HG02759 (cell line): ENCODE data around the gene GRK2.

Experiments used
- ATAC-seq: cut with Tn5 transposase; IDR thresholded peaks from one replicate; pipeline ENCODE4 v1.9.1; 2021; ENCODE audit warnings: mild to moderate bottlenecking, moderate library complexity; ENCODE audit not compliant: unreplicated experiment

GRK2 gene

DNA sequence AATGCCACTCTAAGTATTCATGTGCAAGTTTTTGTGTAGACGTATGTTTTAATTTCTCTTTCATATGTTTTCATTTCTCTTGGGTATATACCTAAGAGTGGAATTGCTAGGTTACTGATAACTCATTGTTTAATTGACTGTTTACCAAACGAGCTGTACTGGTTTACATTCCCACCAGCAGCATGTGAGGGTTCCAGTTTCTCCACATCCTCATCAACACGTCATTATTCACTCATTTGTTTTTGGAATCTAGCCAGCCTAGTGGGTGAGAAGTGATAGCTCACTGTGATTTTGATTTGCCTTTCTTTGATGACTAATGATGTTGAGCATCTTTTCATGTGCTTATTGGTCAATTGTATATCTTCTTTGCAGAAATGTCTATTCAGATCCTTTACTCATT is 26.8 kb downstream of the GRK2 start:
- ATAC-seq = no peak

DNA sequence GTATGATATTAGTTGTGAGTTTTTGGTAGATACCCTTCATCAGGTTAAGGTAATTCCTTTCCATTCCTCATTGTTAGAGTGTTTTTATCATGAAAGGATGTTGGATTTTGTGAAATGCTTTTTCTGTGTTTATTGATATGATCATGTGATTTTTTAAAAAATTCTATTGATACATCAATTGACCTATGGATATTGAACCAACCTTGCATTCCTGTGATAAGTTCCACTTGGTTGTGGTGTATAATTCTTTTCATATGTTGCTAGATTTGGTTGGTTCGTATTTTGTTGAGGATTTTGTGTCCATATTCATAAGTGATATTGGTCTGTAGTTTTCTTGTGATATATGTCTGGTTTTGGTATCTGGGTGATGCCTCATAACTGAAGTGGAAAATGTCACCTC is 29.6 kb downstream of the GRK2 start:
- no peak for ATAC-seq

DNA sequence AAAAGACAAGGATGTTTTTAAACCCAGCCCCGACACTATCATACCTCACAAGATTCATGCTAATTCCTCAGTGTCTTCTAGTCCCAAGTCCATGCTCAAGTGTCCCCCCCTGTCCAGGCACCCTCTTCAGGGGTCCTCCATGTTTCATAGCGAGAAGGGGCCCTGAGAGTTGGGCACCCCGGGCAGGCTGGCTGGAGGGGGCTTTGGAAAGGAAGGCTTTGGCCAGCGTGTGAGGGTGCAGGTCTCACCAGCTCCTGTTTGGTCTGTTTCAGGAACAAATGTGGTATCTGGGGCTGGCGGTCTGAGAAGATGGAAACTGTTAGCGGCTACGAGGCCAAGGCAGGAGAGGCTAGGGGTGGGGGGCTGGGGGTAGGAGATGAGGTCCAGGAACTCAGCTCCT is 32.5 kb downstream of the GRK2 start:
- ATAC-seq = no peak

DNA sequence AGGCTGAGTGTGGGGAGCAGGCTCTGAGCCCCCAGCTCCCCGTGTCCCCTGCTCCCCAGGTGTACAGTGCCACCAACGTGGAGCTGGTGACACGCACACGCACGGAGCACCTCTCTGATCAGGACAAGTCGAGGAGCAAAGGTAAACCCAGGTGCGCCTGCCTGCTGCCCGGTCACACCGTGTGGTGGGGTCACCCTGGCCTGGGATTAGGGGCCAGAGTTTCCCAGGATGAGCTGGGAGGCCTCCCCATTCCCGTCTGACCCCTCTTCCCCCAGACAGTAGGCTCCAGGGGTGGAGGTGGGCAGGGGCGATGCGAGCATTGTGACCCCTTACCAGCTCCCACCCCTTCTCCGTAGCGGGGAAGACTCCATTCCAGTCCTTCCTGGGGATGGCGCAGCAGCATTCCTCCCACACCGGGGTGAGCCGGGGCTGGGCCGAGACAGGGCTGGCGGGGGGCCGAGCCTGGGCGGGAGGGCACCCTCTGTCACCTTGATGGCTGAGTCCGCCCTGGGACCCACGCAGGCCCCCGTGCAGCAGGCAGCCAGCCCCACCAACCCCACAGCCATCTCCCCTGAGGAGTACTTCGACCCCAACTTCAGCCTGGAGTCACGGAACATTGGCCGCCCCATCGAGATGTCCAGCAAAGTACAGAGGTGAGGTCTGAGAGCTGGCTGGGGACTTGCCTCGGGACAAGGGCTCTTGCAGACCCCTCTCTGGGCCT is 33.4 kb downstream of the GRK2 start:
- no peak for ATAC-seq

DNA sequence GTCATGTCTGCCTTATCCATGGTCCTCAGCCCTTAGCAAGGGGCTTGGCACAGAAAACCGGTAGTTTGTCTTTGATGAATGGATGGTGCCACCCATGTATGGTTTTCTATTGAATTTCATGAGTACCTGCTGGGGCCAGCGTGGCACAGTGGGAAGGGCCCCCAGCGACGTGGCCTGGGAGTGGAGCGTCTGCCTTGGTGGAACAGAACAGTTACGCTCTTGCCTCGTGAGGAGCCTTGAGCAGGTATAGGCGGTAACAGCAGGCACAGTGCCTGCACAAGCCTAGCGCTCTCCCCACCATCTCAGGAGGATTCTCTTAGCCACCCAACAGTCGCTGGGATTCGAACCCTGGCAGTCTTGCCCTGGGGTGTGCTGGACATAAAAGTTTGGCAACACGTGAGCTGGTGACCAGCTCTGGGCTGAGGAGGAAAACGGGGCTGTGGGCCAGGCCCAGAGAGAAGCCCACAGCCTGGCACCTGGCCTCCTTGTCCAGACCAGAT is 34.0 kb downstream of the GRK2 start:
- ATAC-seq = no peak

DNA sequence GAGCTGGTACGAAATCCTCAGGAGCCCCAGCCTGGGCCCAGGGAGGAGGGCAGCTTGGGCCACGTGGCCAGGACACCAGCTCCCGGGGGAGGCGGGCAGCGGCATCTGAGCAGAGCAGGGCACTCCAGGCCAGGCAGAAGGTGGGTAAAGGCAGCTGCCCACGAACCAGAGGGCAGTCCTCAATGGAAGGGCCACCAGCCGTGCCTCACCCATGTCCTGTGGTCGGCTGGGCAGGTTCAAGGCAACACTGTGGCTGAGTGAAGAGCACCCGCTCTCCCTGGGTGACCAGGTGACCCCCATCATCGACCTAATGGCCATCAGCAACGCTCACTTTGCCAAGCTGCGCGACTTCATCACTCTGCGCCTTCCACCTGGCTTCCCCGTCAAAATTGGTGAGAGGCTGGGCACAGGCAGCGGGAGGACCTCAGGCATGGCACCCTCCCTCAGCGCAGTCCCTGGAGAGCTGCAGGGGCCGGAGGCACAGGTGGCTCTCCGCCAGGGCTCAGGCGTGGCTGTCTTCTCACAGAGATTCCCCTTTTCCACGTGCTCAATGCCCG is 34.6 kb downstream of the GRK2 start:
- ATAC-seq = no peak

DNA sequence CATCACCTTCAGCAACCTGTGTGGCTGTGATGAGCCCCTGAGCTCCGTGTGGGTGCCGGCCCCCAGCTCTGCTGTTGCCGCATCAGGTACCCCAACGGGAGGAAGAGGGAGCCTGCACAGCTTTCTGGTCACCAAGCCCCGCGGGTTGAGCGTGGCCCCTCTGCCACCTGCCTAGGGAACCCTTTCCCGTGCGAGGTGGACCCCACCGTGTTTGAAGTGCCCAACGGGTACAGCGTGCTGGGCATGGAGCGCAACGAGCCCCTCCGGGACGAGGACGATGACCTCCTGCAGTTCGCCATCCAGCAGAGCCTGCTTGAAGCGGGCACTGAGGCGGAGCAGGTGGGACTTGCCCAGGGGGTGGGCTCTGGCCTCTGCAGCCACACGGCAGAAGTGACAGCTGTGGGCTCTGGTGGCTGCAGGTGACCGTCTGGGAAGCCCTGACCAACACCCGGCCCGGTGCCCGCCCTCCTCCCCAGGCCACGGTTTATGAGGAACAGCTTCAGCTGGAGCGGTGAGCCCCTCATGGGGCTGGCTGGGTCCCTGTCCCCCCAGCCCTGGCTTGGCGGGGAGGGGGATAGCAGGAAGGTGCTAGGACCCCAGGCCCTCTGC is 35.1 kb downstream of the GRK2 start:
- ATAC-seq = no peak

DNA sequence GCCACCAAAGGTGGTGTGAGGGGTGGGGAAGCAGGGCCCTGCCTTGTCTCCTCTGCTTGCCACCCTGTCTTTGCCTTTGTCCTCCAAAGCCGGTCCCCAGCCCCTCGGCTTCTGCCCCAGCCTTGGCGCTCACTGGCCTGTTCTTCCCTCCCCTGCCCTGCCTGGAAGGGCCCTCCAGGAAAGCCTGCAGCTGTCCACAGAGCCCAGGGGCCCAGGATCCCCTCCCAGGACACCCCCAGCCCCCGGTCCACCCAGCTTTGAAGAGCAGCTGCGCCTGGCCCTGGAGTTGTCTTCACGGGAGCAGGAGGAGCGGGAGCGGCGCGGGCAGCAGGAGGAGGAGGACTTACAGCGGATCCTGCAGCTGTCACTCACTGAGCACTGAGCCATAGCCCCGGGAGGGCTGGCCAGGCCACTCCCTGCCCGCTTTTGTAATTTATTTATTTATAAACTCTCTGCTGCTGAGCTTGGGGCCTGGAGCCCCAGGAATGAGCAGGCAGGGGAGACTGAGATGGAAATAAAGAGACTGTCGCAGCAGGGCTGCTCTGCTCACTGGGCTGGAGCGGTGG is 35.8 kb downstream of the GRK2 start:
- ATAC-seq = no peak

DNA sequence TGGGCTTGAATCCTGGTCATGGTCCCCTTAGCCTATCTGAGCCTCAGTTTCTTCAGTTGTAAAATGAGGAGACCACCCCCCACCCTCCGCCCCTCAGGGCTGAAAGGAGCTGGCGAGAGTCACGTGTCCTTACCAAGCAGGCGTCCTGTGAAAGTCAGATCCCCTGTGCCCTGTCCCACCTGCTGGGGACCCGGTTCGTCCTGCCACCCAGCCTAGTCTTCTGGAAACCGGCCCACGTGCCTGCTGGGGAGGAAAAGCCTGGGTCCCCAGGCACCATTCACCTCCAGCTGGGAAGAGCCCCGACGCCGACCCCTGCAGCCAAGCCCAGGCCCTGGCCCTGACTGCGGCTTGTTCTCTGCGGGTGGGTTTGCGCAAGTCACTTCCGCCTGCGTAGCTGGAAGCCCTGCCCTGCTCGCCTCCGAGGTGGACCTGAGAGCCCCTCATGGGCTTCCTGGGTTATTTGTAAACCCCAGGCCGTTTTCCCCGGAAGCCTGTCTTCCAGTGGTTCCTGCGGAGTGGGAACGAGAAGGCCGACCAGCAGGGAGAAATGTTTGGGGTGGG is 36.4 kb downstream of the GRK2 start:
- no peak for ATAC-seq

DNA sequence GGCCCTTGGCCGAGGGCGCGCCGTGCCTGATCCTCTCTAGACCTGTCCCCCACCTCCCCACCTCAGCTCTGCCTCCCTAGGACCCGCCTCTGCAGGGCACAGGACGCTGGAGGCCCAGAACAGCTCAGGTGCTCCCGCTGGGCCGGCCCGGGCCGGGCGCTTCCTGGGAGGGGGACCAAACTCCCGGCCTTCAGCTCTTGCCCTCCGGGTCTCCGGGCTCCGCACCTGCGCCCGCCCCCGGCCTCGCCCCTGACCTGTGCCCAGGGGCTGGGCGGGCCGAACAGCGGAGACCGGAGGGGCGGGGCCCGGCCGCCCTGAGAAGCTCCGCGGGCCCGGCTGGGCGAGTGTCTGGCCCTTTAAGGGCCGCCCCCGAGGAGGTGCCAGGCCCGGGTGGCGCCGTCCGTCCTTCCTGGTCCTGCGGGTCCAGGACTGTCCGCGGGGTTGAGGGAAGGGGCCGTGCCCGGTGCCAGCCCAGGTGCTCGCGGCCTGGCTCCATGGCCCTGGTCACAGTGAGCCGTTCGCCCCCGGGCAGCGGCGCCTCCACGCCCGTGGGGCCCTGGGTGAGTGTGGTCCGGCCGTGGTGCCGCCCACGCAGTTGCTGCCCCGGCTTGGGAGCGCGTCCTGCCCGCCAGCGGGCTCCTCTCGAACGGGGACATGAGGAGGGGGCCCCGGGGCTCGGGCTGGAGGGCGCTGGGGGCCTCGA is 37.0 kb downstream of the GRK2 start, which contains the start of gene SSH3:
TSS of gene SSH3 (plus strand) at position 399 of the 703 bp plus-strand sequence. CDS start at position 495, 96 bp downstream.
- no peak for ATAC-seq

DNA sequence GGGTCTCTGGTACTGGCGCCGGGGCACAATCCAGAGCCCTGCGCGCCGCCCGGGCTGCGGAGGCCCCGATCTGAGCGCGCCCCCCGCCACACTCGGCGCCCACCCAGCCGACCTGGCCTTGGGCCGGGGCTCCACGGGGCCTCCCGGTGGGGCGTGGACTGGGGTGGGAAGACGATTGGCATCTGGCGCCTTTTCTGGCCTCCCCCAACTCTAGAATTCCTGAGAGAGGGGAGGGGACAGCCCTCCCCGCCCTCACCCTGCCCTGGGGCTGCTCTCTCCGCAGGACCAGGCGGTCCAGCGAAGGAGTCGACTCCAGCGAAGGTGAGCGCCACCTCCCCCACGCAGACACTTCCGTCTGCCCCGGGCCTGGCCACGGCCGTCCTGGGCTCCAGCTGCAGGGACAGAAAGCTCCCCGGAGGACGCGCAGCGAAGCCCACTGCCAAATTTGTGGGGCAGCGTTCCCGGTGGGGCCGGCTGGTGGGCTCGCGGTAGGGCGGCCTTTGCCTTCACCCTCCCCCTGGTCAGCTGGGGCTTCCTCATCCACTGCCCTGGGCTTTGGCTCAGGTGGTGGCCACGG is 37.6 kb downstream of the GRK2 start:
- no peak for ATAC-seq

DNA sequence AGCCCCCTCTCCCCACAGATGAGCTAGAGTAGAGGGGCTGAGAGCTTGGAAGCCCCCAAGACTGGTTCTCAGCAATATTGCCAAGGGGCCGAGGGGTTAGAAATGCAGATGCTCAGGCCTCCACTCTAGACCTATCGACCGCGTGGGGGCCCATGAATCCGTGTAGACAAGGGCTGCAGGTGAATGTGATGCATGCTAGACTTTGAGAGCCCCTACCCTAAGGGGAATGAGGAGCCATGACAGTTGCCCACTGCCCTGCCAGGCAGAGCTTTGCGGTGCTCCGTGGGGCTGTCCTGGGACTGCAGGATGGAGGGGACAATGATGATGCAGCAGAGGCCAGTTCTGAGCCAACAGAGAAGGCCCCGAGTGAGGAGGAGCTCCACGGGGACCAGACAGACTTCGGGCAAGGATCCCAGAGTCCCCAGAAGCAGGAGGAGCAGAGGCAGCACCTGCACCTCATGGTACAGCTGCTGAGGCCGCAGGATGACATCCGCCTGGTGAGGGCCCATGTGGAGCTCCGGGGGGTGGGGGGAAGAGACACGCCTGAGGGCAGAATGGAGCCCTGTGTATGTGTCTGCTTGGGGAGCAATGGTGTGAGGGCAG is 38.3 kb downstream of the GRK2 start:
- no peak for ATAC-seq

DNA sequence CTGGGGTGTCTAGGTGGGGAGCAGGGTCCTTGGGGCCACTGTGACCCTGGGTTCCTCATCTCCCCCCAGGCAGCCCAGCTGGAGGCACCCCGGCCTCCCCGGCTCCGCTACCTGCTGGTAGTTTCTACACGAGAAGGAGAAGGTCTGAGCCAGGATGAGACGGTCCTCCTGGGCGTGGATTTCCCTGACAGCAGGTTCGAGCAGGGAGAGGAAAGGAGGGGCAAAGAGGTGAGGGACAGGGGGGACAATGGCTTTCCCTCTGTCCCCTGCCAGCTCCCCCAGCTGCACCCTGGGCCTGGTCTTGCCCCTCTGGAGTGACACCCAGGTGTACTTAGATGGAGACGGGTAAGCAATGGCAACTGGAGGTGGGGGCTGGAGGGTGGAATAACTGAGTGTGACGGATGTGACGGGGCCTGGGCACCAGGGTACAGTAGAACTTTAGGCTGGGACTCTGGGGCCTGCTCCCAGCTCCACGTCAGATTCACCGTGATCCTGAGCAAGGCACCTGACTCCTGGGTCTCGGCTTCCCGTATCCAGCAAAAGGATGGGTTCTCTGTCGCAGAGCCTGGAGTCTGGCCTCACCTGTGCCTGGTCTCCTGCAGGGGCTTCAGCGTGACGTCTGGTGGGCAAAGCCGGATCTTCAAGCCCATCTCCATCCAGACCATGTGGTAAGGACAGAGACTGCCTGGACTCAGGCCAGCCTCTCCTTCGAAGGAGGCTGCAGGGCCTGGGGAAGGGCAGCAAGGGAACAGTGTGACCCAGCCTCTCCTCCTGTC is 40.7 kb downstream of the GRK2 start:
- no peak for ATAC-seq

DNA sequence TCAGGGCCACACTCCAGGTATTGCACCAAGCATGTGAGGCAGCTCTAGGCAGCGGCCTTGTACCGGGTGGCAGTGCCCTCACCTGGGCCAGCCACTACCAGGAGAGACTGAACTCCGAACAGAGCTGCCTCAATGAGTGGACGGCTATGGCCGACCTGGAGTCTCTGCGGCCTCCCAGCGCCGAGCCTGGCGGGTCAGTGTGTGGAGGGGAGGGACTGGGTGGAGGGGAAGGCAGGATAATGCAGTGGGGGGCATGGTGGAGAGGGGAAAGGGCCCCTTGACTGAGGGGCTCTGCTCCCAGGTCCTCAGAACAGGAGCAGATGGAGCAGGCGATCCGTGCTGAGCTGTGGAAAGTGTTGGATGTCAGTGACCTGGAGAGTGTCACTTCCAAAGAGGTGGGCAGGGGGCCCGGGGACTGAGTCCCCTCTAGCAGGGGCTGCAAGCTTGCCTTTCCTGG is 41.3 kb downstream of the GRK2 start:
- no peak for ATAC-seq

DNA sequence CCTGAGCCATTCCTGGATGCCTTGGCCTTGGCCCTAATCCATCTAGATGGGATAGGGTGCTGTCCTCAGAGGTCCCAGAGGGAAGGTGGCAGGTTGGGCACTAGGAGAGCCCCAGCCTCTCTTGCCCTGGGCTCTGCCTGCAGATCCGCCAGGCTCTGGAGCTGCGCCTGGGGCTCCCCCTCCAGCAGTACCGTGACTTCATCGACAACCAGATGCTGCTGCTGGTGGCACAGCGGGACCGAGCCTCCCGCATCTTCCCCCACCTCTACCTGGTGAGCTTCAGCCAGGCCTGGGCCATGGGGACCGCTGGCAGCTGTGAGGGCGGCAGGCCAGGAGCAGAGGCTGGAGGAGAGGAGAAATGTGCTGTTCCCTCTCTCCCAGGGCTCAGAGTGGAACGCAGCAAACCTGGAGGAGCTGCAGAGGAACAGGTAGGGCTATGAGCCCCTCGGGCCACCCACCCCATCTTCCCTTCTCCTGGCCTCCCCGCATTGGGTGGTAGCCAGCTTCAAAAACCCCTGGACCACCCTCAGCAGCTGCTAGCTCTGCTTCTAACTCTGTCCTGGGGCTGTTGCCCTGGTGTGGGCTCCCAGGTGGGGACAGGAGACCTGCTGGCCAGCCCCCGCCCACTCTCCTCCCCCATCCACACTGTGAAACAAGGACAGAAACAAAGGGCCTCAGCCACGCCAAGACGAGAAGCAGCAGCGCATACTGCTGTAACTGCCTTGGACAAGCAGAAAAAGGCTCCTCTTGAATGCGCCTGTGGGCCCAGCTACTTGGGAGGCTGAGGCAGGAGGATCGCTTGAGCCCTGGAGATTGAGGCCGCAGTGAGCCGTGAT is 42.0 kb downstream of the GRK2 start:
- no peak for ATAC-seq

DNA sequence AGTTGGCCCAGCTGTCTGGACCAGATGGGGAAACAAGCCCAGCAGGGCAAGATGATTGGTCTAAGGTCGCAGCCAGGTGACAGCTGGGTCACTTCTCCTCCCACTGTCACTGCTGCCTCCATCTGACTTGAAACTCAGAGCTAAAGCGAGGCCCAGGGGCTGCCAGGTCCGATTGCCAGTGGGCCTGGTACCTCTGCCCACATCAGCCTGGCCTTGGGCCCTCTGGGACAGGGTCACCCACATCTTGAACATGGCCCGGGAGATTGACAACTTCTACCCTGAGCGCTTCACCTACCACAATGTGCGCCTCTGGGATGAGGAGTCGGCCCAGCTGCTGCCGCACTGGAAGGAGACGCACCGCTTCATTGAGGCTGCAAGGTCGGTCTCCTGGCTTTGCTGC is 42.9 kb downstream of the GRK2 start:
- ATAC-seq = no peak

DNA sequence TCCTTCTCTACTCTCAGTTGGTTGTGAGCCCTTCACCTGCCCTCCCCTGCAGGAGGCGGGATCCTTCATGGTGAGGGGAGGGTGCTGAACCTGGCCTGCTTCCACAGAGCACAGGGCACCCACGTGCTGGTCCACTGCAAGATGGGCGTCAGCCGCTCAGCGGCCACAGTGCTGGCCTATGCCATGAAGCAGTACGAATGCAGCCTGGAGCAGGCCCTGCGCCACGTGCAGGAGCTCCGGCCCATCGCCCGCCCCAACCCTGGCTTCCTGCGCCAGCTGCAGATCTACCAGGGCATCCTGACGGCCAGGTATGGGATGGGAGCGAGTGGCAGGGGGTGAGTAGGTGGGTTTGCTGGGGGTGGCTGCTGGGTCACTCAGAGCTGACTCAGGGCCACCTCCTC is 43.4 kb downstream of the GRK2 start:
- no peak for ATAC-seq

DNA sequence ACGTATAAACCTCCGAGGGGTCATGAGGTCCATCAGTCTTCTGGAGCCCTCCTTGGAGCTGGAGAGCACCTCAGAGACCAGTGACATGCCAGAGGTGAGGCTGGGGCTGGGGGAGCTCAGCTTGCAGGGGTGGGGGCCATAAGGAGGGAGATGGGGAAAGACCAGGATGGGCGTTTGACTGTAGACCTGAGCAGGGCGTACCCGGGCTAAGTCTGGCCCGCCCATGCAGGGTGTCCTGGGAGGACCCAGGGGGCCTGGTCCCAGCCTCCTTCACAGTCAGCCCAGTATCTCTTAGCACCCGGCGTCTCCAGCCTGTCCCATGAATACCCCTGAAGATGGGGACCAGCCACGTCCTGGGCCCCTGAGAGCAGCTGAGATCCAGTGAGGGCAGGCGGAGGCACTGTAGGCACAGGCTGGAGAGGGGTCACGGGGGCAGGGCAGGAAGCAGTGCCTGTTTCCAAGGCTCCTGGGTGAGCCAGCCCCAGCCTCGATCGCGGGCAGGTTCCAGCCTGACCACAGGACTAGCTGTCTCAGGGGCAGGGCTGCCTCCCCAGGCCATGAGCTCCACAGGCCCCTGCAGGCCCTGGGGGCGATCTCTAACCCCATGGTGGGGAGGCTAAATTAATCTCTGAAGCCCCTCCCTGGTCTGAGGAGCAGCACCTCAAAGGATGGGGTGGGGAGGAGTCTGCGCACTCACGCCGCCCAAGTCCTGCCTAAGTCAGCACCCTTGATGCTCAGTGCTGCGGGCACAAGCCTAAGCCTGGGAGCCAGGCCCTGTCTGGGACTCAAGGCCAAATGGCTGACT is 44.2 kb downstream of the GRK2 start:
- no peak for ATAC-seq
